Measurements from ENCODE around the gene NAA35. TPM values are rescaled to one million over a fixed set of nuclear protein-coding genes. Genes with fewer than 3 reads are reported as not detected.
"Not testable (repeated sequence)": the region's sequence is repeated elsewhere in the genome, so short reads cannot be mapped to it uniquely, and the experiment has no call there.

The NAA35 gene
- total RNA-seq, 2 experiments from 2014 or later = 9.5 to 20.2 TPM

DNA sequence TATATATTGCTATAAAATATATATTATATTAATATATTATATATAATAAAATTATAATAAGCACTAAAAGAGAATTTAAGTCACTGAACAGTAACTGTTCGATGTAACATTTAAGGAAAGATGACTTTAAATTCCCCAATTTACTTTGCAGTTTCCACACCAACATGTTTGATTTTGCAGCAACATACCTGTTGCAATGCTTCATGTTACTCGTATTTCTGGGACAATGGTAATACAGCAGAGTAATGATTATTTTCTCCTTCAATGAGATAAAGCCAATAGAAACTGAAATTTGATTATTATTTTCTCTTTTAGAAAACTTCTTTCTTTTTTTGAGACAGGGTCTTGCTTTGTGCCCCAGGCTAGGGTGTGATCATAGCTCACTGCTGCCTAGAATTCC lies 9.5 kb upstream of the NAA35 start:
- BruUV-seq (replicated peaks) = no TSS peak
- Histone ChIP-seq H3K9me3 (ENCODE audit: low read length) (no peaks in the 10 kb centered on the region), H4K20me1 (ENCODE audit: insufficient read depth, low read length) (no peaks in the 10 kb centered on the region), H3K4me2 (ENCODE audit: low read length) (no peak overlapping the region), H3K27ac (ENCODE audit: low read depth, low read length, poor library complexity, severe bottlenecking) (no peak overlapping the region), H3K36me3 (ENCODE audit: insufficient read depth, low read length) (no peaks in the 10 kb centered on the region), H3K4me3 (ENCODE audit: low read depth, low read length, poor library complexity, severe bottlenecking) (no peak overlapping the region), H2AFZ (ENCODE audit: low read length) (no peak overlapping the region), H3K9me2 (ENCODE audit: insufficient read depth, low read length) (no peaks in the 10 kb centered on the region), H3K4me1 (ENCODE audit: insufficient read depth, low read length, poor library complexity, severe bottlenecking) (no peaks in the 10 kb centered on the region), H3K79me2 (ENCODE audit: insufficient read depth, low read depth, low read length) (no peaks in the 10 kb centered on the region)
- POLR2A ChIA-PET = interaction anchor here (0.6 kb wide), 1 partner anchor 52 kb away, joined by 4 read pairs; no protein-coding TSS in a partner anchor
- intact Hi-C loops (cut with micrococcal nuclease; ENCODE audit: unreplicated experiment) = no loop called here
- CTCF ChIA-PET (ENCODE audit: unreplicated experiment) = no interaction called here
- DNase-seq (ENCODE audit: low spot score) = no peak
- TF ChIP-seq, protein P1, sequence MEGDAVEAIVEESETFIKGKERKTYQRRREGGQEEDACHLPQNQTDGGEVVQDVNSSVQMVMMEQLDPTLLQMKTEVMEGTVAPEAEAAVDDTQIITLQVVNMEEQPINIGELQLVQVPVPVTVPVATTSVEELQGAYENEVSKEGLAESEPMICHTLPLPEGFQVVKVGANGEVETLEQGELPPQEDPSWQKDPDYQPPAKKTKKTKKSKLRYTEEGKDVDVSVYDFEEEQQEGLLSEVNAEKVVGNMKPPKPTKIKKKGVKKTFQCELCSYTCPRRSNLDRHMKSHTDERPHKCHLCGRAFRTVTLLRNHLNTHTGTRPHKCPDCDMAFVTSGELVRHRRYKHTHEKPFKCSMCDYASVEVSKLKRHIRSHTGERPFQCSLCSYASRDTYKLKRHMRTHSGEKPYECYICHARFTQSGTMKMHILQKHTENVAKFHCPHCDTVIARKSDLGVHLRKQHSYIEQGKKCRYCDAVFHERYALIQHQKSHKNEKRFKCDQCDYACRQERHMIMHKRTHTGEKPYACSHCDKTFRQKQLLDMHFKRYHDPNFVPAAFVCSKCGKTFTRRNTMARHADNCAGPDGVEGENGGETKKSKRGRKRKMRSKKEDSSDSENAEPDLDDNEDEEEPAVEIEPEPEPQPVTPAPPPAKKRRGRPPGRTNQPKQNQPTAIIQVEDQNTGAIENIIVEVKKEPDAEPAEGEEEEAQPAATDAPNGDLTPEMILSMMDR (conservative IDR thresholded peaks at IDR 0.05; ENCODE audit: low read length) = no peak
- TF ChIP-seq EZH2phosphoT487 (IDR thresholded peaks at IDR 0.05; ENCODE audit: borderline replicate concordance, low read depth, low read length) = no peak

DNA sequence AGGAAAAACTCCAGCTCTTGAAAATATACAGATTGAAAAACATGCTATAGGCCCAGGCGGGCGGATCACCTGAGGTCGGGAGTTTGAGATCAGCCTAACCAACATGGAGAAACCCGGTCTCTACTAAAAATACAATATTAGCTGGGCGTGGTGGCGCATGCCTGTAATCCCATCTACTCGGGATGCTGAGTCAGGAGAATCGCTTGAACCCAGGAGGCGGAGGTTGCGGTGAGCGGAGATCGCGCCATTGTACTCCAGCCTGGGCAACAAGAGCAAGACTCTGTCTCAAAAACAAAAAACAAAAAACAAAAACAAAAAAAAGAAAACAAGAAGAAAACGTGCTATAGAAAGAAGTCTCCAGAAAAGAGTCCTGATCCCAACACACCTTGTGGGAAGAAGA lies 5.0 kb upstream of the NAA35 start:
- DNase-seq (ENCODE audit: low spot score); CTCF ChIA-PET (ENCODE audit: unreplicated experiment); BruUV-seq (replicated peaks); H3K4me2 ChIP-seq (ENCODE audit: low read length); H3K9me3 ChIP-seq (ENCODE audit: low read length); intact Hi-C loops (cut with micrococcal nuclease; ENCODE audit: unreplicated experiment); H3K9me2 ChIP-seq (ENCODE audit: insufficient read depth, low read length); H3K79me2 ChIP-seq (ENCODE audit: insufficient read depth, low read depth, low read length); H3K27ac ChIP-seq (ENCODE audit: low read depth, low read length, poor library complexity, severe bottlenecking); POLR2A ChIA-PET; H3K4me1 ChIP-seq (ENCODE audit: insufficient read depth, low read length, poor library complexity, severe bottlenecking); H2AFZ ChIP-seq (ENCODE audit: low read length); H3K36me3 ChIP-seq (ENCODE audit: insufficient read depth, low read length); H4K20me1 ChIP-seq (ENCODE audit: insufficient read depth, low read length); H3K4me3 ChIP-seq (ENCODE audit: low read depth, low read length, poor library complexity, severe bottlenecking): not testable (repeated sequence)

DNA sequence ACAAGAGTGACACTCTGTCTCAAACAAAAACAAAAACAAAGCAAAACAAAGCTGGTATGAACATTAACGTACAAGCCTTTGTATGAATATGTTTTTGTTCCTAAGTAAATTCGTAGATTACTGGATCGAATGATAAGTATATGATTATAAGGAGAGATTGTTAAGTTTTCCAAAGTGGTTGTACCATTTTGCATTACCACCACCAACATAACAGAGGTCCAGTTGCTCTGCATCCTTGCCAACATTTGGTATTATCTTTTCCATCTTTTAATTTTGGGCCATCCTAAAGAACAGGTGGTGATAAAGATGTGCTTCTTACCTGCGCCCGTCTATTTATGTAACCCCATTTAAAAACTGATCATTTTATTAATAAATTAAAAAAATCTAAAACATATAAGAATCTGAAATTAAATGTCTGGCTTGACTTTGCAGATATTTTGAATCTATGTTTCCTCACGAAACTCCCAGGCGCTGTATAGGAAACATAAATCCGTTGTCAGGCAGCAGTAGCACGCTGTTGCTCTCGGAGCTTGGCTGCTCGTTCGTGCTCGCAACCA lies 593 bp upstream of the NAA35 start:
- peaks cover 27% of the 10 kb centered on the region for H3K36me3 ChIP-seq (ENCODE audit: insufficient read depth, low read length)
- POLR2A ChIA-PET = interaction anchor here (0.7 to 1.6 kb wide), 2 partner anchors 122 to 1940 kb away, joined by 3 read pairs; no protein-coding TSS in a partner anchor
- peaks cover 4% of the 10 kb centered on the region; the same call in 1 of the 2 replicates for H3K9me3 ChIP-seq (ENCODE audit: low read length)
- H3K79me2 ChIP-seq (ENCODE audit: insufficient read depth, low read depth, low read length) = peaks cover 16% of the 10 kb centered on the region; the same call in 1 of the 2 replicates
- no peak overlapping the region for H2AFZ ChIP-seq (ENCODE audit: low read length)
- H3K27ac ChIP-seq (ENCODE audit: low read depth, low read length, poor library complexity, severe bottlenecking) = no peak overlapping the region
- peaks cover 16% of the 10 kb centered on the region; the same call in 1 of the 2 replicates for H4K20me1 ChIP-seq (ENCODE audit: insufficient read depth, low read length)
- intact Hi-C loops (cut with micrococcal nuclease; ENCODE audit: unreplicated experiment) = loop anchor here (5.0 kb wide), 1 partner anchor 412 kb away; the partner anchor contains the start of gene TUT7
- BruUV-seq (replicated peaks) = no TSS peak
- CTCF ChIA-PET (ENCODE audit: unreplicated experiment) = no interaction called here
- H3K4me3 ChIP-seq (ENCODE audit: low read depth, low read length, poor library complexity, severe bottlenecking) = peak overlapping the region; percentile 15
- peaks cover 25% of the 10 kb centered on the region for H3K4me1 ChIP-seq (ENCODE audit: insufficient read depth, low read length, poor library complexity, severe bottlenecking)
- H3K9me2 ChIP-seq (ENCODE audit: insufficient read depth, low read length) = no peaks in the 10 kb centered on the region
- peak overlapping the region; percentile 39 for H3K4me2 ChIP-seq (ENCODE audit: low read length)
- TF ChIP-seq, protein P1 (conservative IDR thresholded peaks at IDR 0.05; ENCODE audit: low read length) = no peak
- no peak for TF ChIP-seq EZH2phosphoT487 (IDR thresholded peaks at IDR 0.05; ENCODE audit: borderline replicate concordance, low read depth, low read length)
- no peak for DNase-seq (ENCODE audit: low spot score)

All from OCI-LY7 (cell line).